A549 (cell line): ENCODE data around the gene RGS14. TPM values are rescaled to one million over a fixed set of nuclear protein-coding genes. Genes with fewer than 3 reads are reported as not detected.
A peak's percentile ranks its signal among the peaks of the same experiment; 100 is the strongest.

ENCODE experiments used
- ATAC-seq, 2 experiments: fragments of 200-7000 bp in 1 of 2; fragments of >200 bp in 1 of 2; cut with Nextera tagmentation in 1 of 2; cut with Tn5 transposase in 1 of 2; 3 replicates each; pipeline versions ENCODE4 v1.8.0 to v1.9.1; 2018 to 2020; ENCODE audit warnings: mild to moderate bottlenecking in 1 of 2, moderate library complexity in 1 of 2
- CTCF ChIA-PET: fragments of 300-600 bp; sonication (Branson Sonifier 250); formaldehyde crosslinking; extraction: SDS; loops from one replicate; lab custom pipeline; 2021; ENCODE audit warnings: antibody characterized with exemption, inconsistent platforms; lab: Yijun Ruan, JAX
- POLR2A ChIA-PET: fragments of 350-600 bp; formaldehyde crosslinking; extraction: SDS; loops from one replicate; lab custom pipeline; 2021; ENCODE audit warnings: antibody characterized with exemption, inconsistent platforms; lab: Yijun Ruan, JAX
- DNase-seq, 2 experiments: peaks; one replicate each; pipeline versions ENCODE4 v3.0.0 to v3.0.0-alpha.2; 2011 to 2016; ENCODE audit warnings: low read depth in 1 of 2, low spot score in 1 of 2
- FAIRE-seq: peaks from 2 replicates; lab custom pipeline; 2011; peaks lifted over from hg19 to GRCh38; lab: Jason Lieb, UNC
- H3K27ac ChIP-seq, 2 experiments: fragments of >200 bp; sonication (Bioruptor Twin); formaldehyde crosslinking; 3 replicates each; pipeline ENCODE4 v1.5.1; 2016 to 2017
- H3K4me1 ChIP-seq: fragments of >200 bp; sonication (Bioruptor Twin); formaldehyde crosslinking; 3 replicates; pipeline ENCODE4 v1.6.1; 2016
- H3K4me2 ChIP-seq: fragments of >200 bp; sonication (Bioruptor Twin); formaldehyde crosslinking; 3 replicates; pipeline ENCODE4 v1.6.1; 2016
- H3K4me3 ChIP-seq: fragments of >200 bp; sonication (Bioruptor Twin); formaldehyde crosslinking; 3 replicates; pipeline ENCODE4 v1.5.1; 2016
- H3K9me3 ChIP-seq: fragments of >200 bp; sonication (Bioruptor Twin); formaldehyde crosslinking; 3 replicates; pipeline ENCODE4 v1.6.1; 2016
- CBX2 ChIP-seq: fragments of 200-600 bp; sonication (generic); IDR thresholded peaks from 2 replicates; pipeline ENCODE4 v1.6.1; 2016; ENCODE audit warnings: low read depth, mild to moderate bottlenecking, borderline replicate concordance
- CEBPB ChIP-seq, 2 experiments: fragments of >200 bp in 1 of 2; sonication (Bioruptor Twin) in 1 of 2; formaldehyde crosslinking in 1 of 2; IDR thresholded peaks; 2 replicates each; pipeline ENCODE4 v1.6.1; 2012 to 2016
- CHD4 ChIP-seq: fragments of 200-600 bp; sonication (generic); IDR thresholded peaks from 2 replicates; pipeline ENCODE4 v1.6.1; 2016; ENCODE audit warnings: antibody characterized with exemption, mild to moderate bottlenecking, borderline replicate concordance
- EHF ChIP-seq: fragments of 250-450 bp; sonication (Bioruptor Pico); IDR thresholded peaks from 2 replicates; pipeline ENCODE4 v1.5.0; 2020; ENCODE audit warnings: mild to moderate bottlenecking
- EHMT2 ChIP-seq: fragments of 200-600 bp; sonication (generic); IDR thresholded peaks from 2 replicates; pipeline ENCODE4 v1.6.1; 2016; ENCODE audit warnings: antibody characterized with exemption, low read depth, mild to moderate bottlenecking, moderate library complexity
- ELK1 ChIP-seq: fragments of 150-350 bp; IDR thresholded peaks from 2 replicates; pipeline ENCODE4 v1.6.1; 2014; ENCODE audit warnings: low read depth, mild to moderate bottlenecking, low read length
- HEYL ChIP-seq: fragments of 250-450 bp; sonication (Bioruptor Pico); IDR thresholded peaks from 2 replicates; pipeline ENCODE4 v1.8.0; 2021; ENCODE audit warnings: mild to moderate bottlenecking, moderate library complexity
- HOXB13 ChIP-seq: fragments of 250-450 bp; sonication (Bioruptor Pico); IDR thresholded peaks from 2 replicates; pipeline ENCODE4 v1.5.0; 2020; ENCODE audit warnings: low read depth, mild to moderate bottlenecking, moderate library complexity
- JUN ChIP-seq, 2 experiments: fragments of >200 bp; sonication (Bioruptor Twin); formaldehyde crosslinking; IDR thresholded peaks; 2 replicates in 1 of 2; 3 replicates in 1 of 2; pipeline ENCODE4 v1.6.1; 2016 to 2017
- KDM1A ChIP-seq: fragments of 200-600 bp; sonication (generic); IDR thresholded peaks from 2 replicates; pipeline ENCODE4 v1.6.1; 2016; ENCODE audit warnings: low read depth, mild to moderate bottlenecking
- KDM5A ChIP-seq: fragments of 200-600 bp; sonication (generic); IDR thresholded peaks from 2 replicates; pipeline ENCODE4 v1.6.1; 2016; ENCODE audit warnings: antibody characterized with exemption, mild to moderate bottlenecking
- MAFK ChIP-seq: fragments of 450-650 bp; IDR thresholded peaks from 2 replicates; pipeline ENCODE4 v1.6.1; 2014; ENCODE audit not compliant: partially characterized antibody
- MAZ ChIP-seq: fragments of 150-350 bp; IDR thresholded peaks from 2 replicates; pipeline ENCODE4 v1.6.1; 2014; ENCODE audit warnings: antibody characterized with exemption, low read depth, low read length, borderline replicate concordance
- MYC ChIP-seq: IDR thresholded peaks from 2 replicates; pipeline ENCODE4 v1.6.1; 2012; ENCODE audit warnings: mild to moderate bottlenecking, inconsistent platforms, low read length, improper control_type of control experiment, borderline replicate concordance
- NPAS2 ChIP-seq: fragments of 250-450 bp; sonication (Bioruptor Pico); IDR thresholded peaks from 2 replicates; pipeline ENCODE4 v1.8.0; 2022; ENCODE audit warnings: mild to moderate bottlenecking, moderate library complexity, borderline replicate concordance
- NR3C1 ChIP-seq: fragments of >200 bp; sonication (Bioruptor Twin); formaldehyde crosslinking; IDR thresholded peaks from 3 replicates; pipeline ENCODE4 v1.6.1; 2017
- PBX3 ChIP-seq: IDR thresholded peaks from 2 replicates; pipeline ENCODE4 v1.6.1; 2012
- POLR2A ChIP-seq: IDR thresholded peaks from 2 replicates; pipeline ENCODE4 v1.6.1; 2012; ENCODE audit warnings: mild to moderate bottlenecking, low read length
- POLR2AphosphoS2 ChIP-seq: conservative IDR thresholded peaks from 2 replicates; pipeline ENCODE4 v1.6.1; 2012; ENCODE audit warnings: low read length, improper control_type of control experiment, inconsistent platforms
- RAD21 ChIP-seq, 2 experiments: fragments of >200 bp in 1 of 2; sonication (Bioruptor Twin) in 1 of 2; formaldehyde crosslinking in 1 of 2; IDR thresholded peaks in 1 of 2; conservative IDR thresholded peaks in 1 of 2; 2 replicates in 1 of 2; 3 replicates in 1 of 2; pipeline ENCODE4 v1.6.1; 2012 to 2018; ENCODE audit warnings: inconsistent platforms in 1 of 2
- RARB ChIP-seq: fragments of 250-450 bp; sonication (Bioruptor Pico); IDR thresholded peaks from 2 replicates; pipeline ENCODE4 v1.8.0; 2021; ENCODE audit warnings: mild to moderate bottlenecking, moderate library complexity
- RFX5 ChIP-seq: fragments of 450-650 bp; IDR thresholded peaks from 2 replicates; pipeline ENCODE4 v1.7.1; 2014; ENCODE audit warnings: antibody characterized with exemption, mild to moderate bottlenecking, moderate library complexity
- SMC3 ChIP-seq: fragments of >200 bp; sonication (Bioruptor Twin); formaldehyde crosslinking; IDR thresholded peaks from 3 replicates; pipeline ENCODE4 v1.6.1; 2018; ENCODE audit warnings: inconsistent platforms
- ZC3H11A ChIP-seq: fragments of 450-650 bp; IDR thresholded peaks from 2 replicates; pipeline ENCODE4 v1.6.1; 2014; ENCODE audit warnings: antibody characterized with exemption, mild to moderate bottlenecking
- ZFP36 ChIP-seq: fragments of 450-650 bp; IDR thresholded peaks from 2 replicates; pipeline ENCODE4 v1.6.1; 2014; ENCODE audit warnings: borderline replicate concordance; ENCODE audit not compliant: partially characterized antibody
- ZNF302 ChIP-seq: fragments of 250-450 bp; sonication (Bioruptor Pico); IDR thresholded peaks from 2 replicates; pipeline ENCODE4 v1.9.0; 2021; ENCODE audit warnings: inconsistent platforms, mild to moderate bottlenecking, moderate library complexity
- WGBS: methylation state at CpG from one replicate; pipeline ENCODE4 v1.1.6; 2017; ENCODE audit errors: missing lambda C conversion rate; 5-methylcytosine and 5-hydroxymethylcytosine counted together
- polyA plus RNA-seq, 4 experiments: library from polyadenylated mRNA; depleted of rRNA in 3 of 4; stranded (reverse); fragments of >200 nt; fragmentation: RNase III in 1 of 4; extraction: RNeasy Plus Mini Kit Qiagen cat#74134 plus additional on column Dnase treatment in 1 of 4; gene quantifications; 2 replicates in 3 of 4; 3 replicates in 1 of 4; pipeline ENCODE4 v1.2.3, GENCODE V29; 2011 to 2017
- TF ChIP-seq, protein P1 (sequence below): fragments of 250-450 bp; sonication (Bioruptor Pico); IDR thresholded peaks from 2 replicates; pipeline ENCODE4 v1.5.0; 2021; ENCODE audit warnings: mild to moderate bottlenecking, moderate library complexity, borderline replicate concordance
- TF ChIP-seq, protein P2 (sequence below): fragments of >200 bp; sonication (Bioruptor Twin); formaldehyde crosslinking; IDR thresholded peaks from 3 replicates; pipeline ENCODE4 v1.6.1; 2016
- TF ChIP-seq, protein P3 (sequence below): fragments of 200-600 bp; sonication (generic); IDR thresholded peaks from 2 replicates; pipeline ENCODE4 v1.6.1; 2016; ENCODE audit warnings: antibody characterized with exemption, mild to moderate bottlenecking, moderate library complexity
- TF ChIP-seq, protein P4 (sequence below): IDR thresholded peaks from 2 replicates; pipeline ENCODE4 v1.6.1; 2012

RGS14 gene
- polyA plus RNA-seq, 2 of the 4 experiments (the other 2 are of a cell fraction): 3.9 to 8.4 TPM

GRCh38 chr5:177363565-177363964, 5.8 kb downstream of the RGS14 start (continued):
- TF ChIP-seq, protein P1, sequence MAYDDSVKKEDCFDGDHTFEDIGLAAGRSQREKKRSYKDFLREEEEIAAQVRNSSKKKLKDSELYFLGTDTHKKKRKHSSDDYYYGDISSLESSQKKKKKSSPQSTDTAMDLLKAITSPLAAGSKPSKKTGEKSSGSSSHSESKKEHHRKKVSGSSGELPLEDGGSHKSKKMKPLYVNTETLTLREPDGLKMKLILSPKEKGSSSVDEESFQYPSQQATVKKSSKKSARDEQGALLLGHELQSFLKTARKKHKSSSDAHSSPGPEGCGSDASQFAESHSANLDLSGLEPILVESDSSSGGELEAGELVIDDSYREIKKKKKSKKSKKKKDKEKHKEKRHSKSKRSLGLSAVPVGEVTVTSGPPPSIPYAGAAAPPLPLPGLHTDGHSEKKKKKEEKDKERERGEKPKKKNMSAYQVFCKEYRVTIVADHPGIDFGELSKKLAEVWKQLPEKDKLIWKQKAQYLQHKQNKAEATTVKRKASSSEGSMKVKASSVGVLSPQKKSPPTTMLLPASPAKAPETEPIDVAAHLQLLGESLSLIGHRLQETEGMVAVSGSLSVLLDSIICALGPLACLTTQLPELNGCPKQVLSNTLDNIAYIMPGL: no peak
- TF ChIP-seq RFX5 (no peak), KDM5A (no peak), ZFP36 (peak; percentile 94), KDM1A (peak; percentile 98), MAFK (no peak), HOXB13 (no peak), NPAS2 (CRISPR knock-in tag) (no peak), RARB (CRISPR knock-in tag) (no peak), MAZ (no peak), CHD4 (peak; percentile 85; the same call in 1 of the 2 replicates), POLR2A (no peak), RAD21 (conservative IDR thresholded peaks at IDR 0.05 in 1 of 2, IDR thresholded peaks at IDR 0.05 in 1 of 2) (no peak)
- TF ChIP-seq, protein P2, sequence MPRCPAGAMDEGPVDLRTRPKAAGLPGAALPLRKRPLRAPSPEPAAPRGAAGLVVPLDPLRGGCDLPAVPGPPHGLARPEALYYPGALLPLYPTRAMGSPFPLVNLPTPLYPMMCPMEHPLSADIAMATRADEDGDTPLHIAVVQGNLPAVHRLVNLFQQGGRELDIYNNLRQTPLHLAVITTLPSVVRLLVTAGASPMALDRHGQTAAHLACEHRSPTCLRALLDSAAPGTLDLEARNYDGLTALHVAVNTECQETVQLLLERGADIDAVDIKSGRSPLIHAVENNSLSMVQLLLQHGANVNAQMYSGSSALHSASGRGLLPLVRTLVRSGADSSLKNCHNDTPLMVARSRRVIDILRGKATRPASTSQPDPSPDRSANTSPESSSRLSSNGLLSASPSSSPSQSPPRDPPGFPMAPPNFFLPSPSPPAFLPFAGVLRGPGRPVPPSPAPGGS: no peak
- TF ChIP-seq, protein P3, sequence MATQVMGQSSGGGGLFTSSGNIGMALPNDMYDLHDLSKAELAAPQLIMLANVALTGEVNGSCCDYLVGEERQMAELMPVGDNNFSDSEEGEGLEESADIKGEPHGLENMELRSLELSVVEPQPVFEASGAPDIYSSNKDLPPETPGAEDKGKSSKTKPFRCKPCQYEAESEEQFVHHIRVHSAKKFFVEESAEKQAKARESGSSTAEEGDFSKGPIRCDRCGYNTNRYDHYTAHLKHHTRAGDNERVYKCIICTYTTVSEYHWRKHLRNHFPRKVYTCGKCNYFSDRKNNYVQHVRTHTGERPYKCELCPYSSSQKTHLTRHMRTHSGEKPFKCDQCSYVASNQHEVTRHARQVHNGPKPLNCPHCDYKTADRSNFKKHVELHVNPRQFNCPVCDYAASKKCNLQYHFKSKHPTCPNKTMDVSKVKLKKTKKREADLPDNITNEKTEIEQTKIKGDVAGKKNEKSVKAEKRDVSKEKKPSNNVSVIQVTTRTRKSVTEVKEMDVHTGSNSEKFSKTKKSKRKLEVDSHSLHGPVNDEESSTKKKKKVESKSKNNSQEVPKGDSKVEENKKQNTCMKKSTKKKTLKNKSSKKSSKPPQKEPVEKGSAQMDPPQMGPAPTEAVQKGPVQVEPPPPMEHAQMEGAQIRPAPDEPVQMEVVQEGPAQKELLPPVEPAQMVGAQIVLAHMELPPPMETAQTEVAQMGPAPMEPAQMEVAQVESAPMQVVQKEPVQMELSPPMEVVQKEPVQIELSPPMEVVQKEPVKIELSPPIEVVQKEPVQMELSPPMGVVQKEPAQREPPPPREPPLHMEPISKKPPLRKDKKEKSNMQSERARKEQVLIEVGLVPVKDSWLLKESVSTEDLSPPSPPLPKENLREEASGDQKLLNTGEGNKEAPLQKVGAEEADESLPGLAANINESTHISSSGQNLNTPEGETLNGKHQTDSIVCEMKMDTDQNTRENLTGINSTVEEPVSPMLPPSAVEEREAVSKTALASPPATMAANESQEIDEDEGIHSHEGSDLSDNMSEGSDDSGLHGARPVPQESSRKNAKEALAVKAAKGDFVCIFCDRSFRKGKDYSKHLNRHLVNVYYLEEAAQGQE: no peak
- TF ChIP-seq, protein P4, sequence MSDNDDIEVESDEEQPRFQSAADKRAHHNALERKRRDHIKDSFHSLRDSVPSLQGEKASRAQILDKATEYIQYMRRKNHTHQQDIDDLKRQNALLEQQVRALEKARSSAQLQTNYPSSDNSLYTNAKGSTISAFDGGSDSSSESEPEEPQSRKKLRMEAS: no peak

DNA sequence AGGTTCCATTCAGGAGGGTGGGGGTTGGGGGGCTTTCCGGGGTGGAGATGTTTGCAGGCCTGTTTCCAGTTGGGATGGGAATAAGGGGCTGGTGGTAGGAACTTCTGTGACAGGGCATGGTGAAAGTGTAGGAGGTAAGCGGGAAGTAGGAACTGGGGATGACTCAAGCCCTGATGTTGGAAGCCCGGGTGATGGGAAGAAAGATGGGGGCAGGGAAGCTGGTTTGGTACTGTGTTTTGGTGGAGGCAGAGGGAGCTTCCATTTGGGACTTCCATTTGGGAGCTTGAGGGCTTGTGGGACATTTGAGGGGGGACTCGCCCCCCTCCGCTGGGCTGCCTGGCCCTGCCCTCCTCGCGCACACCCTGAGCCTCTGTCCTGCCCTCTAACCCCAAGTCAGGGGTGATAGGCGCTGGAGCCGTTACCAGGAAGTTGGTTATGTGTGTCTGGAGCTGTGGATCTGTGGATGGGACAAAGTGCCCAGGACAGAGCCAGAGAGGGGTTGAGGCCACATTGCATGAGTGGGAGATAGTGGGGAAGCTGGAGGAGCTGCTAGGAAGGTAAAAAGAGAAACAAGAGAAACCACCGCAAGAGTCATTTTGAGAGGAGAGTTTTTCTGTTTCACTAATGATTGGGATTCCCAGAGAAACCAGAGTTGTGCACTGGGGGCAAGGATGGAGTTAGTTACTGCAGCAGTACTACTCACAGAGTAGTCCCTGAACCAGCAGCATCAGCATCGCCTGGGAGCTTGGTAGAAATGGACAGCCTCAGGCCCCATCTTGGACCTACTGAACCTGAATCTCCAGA, 6.6 kb downstream of the RGS14 start:
- peaks cover 3% of the 10 kb centered on the region; the same call in 1 of the 3 replicates for H3K4me1 ChIP-seq
- no peak overlapping the region for H3K4me3 ChIP-seq
- WGBS: 77% methylated on average over 10 of the region's 11 CpGs
- DNase-seq (no peak), FAIRE-seq (no peak), ATAC-seq (no peak)
- TF ChIP-seq CEBPB (IDR thresholded peaks at IDR 0.05) (no peak), KDM5A (no peak), POLR2AphosphoS2 (no peak), EHF (CRISPR knock-in tag) (no peak), CBX2 (no peak), HEYL (CRISPR knock-in tag) (no peak), MYC (no peak), SMC3 (no peak), ZC3H11A (no peak), PBX3 (no peak), JUN (IDR thresholded peaks at IDR 0.05) (no peak), EHMT2 (no peak), ELK1 (no peak), NR3C1 (no peak), ZNF302 (CRISPR knock-in tag) (no peak)
- H3K9me3 ChIP-seq: no peaks in the 10 kb centered on the region
- H3K27ac ChIP-seq: no peak overlapping the region
- no peak overlapping the region for H3K4me2 ChIP-seq
- ChIA-PET POLR2A (interaction anchor here (2.4 kb wide), 1 partner anchor 13 kb away, joined by 8 read pairs; the partner anchor contains the start of gene LMAN2), CTCF (interaction anchor here (1.1 to 33.9 kb wide), 6 partner anchors 34 to 92 kb away, joined by 3 to 1107 read pairs (median 4); partner anchors contain the start of genes F12, PFN3 and SLC34A1)
